Epithelial cell of prostate (primary cell): ENCODE measurements around the gene MYMK.
"Not testable (repeated sequence)": the region's sequence is repeated elsewhere in the genome, so short reads cannot be mapped to it uniquely, and the experiment has no call there.

Experiments
- DNase-seq: peaks from one replicate; pipeline ENCODE4 v3.0.0-alpha.2; 2011; ENCODE audit warnings: low read depth, low spot score
- H3K27ac ChIP-seq: fragments of 450-650 bp; 2 replicates; pipeline ENCODE4 v1.5.1; 2017; ENCODE audit warnings: mild to moderate bottlenecking

MYMK gene, protein sequence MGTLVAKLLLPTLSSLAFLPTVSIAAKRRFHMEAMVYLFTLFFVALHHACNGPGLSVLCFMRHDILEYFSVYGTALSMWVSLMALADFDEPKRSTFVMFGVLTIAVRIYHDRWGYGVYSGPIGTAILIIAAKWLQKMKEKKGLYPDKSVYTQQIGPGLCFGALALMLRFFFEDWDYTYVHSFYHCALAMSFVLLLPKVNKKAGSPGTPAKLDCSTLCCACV

DNA sequence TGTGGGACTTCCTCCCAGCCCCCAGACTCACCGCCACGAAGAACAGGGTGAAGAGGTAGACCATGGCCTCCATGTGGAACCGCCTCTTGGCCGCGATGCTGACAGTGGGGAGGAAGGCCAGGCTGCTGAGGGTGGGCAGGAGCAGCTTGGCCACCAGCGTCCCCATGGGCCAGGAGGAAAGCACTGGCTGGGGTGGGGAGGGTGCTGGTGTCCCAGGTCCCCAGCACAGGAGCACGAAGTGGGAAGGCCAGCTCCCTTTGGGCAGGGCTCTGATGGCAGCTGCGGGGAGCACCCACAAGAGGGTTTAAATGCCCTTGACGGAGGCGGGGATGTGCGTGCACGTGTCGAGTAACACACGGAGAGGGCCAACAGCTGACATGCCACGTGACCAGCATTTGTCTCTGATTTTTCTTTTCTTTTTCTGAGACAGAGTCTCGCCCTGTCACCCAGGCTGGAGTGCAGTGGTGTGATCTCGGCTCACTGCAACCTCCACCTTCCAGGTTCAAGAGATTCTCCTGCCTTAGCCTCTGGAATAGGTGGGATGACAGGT, at the start of gene MYMK:
Gene MYMK (minus strand): TSS at position 281 of the 550 bp plus-strand sequence. CDS start 115 bp downstream, at position 166.
- no peak for DNase-seq
- no peak within 1 kb of the TSS for H3K27ac ChIP-seq

DNA sequence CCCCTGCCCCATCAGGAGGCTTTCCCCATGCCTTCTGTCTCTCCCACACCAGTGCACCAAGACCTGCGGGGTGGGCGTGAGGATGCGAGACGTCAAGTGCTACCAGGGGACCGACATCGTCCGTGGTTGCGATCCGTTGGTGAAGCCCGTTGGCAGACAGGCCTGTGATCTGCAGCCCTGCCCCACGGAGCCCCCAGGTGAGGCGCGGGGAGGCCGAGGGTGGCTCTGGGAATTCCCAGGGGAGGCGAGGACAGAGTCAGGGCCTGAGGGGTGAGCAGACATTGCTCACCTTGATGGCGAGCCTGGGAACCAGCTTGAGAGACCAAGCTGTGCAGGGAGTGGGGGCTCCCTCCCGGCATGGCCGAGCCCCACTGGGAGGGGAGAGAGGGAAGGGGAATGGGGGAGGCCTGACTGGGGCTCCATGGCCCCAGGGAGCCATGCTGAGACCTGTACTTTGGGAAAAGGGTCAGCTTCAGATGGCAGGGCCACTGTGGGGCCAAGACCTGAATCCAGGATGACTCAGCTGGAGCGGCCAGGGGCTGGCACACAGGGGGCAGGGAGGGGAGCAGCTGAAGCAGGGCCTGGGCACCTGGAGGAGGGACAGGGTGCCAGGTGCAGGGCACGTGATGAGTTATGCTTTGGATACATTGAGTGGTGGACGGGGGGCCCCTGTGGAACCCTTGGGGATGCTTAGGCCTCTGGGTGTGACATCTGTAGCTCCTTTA, 49.2 kb upstream of the MYMK start:
- no peak for DNase-seq
- H3K27ac ChIP-seq: no peak overlapping the region

DNA sequence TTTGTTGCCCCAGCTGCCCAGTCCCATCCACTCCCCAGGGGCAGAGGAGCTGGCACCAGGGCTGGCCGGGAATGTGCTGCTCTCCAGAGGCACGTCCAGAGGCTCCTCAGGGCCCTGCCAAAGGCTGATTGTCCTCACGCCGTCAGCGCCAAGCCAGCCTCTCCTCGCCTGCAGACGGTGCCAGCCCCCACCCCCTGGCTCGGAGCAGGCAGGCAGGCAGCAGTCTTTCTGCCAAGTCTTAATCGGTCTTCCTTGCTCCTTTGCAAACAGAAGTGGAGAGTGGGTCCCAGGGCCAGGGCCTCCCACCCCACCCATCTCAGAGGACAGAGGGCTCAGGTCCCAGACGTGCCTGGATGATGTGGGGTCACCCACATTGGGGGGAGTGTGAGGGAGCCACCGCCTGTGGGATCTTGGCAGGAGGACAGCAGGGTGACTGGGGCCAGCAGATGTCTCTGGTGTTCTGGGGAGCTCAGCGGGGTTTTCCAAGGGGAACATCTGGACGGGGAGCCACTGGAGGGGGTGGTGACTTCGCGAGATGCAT, 48.1 kb upstream of the MYMK start:
- no peak for DNase-seq
- H3K27ac ChIP-seq: no peak overlapping the region

DNA sequence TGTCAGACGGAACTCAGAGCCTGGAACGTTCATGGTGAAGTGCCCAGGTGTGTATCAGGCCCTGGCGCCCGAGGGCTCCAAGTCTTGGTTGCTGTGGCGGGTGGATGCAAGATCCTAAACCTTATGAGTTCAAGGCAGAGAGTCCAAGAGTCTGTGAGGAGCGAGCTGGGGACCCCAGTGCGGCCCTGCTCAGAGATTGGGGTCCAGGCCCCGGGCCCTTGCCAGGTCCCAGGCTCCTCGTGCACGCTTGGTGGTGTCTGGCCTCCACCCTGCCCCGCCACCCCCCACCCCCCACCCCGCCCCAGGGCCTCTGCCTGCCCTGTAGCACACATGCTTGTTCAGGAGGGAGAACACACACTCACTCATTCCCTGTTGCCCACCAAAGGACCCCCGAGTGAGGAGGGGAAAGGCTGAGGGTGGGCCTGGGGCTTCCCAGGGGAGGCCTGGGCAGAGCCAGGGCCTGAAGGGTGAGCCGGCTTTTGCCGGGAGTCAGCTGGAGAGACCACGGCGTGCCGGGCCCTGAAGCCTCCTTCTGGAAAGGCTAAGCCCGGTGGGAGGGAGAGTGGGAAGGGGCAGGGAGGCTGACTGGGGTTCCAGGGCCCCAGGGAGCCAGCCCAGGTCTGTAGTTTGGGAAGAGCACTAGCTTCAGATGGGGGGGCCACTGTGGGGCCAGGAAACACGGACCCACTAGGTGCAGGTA, 47.3 kb upstream of the MYMK start:
- no peak for DNase-seq
- no peak overlapping the region for H3K27ac ChIP-seq

DNA sequence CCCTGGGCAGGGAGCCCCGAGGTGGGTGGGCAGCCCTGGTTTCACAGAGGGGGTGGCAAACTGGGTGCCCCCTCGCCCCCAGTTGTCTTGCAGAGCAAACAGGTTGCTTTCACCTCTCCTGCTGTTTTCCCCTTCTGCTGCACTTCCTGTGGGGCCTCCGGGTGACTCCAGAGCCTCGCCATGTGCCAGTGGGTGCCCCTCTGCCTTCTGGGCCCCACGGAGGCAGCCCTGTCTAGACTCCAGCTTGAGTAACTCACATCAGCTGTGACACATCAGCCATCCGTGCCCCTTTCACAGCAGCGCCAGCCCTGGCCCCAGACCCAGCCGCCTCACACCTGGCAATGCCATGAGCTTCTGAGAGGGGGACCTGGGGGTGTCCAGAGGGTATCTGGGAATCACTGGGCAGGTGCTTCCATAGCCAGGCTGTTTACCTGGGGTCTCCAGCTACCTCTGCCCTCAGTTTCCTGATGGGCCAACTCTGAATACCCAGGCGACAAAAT, 46.7 kb upstream of the MYMK start:
- DNase-seq: no peak
- H3K27ac ChIP-seq: no peak overlapping the region

DNA sequence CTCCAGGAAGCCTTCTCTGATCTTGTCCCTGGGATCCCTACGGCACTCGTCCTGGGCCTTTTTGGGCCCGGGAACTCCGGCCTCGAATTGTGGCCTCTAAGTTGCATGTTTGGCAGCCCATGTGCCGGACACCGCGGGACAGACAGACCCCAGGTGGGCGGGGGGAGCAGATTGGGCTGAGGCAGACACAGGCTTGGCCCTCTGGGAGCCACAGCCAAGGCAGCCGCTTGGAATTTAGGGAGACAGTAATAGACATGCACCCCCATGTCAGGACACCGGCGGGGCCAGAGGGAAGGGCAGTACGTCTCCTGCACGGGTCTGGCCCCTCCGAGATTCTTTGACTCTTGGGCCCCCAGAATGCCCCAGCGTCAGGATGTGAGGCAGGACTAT, 45.9 kb upstream of the MYMK start:
- H3K27ac ChIP-seq: no peak overlapping the region
- DNase-seq: no peak

DNA sequence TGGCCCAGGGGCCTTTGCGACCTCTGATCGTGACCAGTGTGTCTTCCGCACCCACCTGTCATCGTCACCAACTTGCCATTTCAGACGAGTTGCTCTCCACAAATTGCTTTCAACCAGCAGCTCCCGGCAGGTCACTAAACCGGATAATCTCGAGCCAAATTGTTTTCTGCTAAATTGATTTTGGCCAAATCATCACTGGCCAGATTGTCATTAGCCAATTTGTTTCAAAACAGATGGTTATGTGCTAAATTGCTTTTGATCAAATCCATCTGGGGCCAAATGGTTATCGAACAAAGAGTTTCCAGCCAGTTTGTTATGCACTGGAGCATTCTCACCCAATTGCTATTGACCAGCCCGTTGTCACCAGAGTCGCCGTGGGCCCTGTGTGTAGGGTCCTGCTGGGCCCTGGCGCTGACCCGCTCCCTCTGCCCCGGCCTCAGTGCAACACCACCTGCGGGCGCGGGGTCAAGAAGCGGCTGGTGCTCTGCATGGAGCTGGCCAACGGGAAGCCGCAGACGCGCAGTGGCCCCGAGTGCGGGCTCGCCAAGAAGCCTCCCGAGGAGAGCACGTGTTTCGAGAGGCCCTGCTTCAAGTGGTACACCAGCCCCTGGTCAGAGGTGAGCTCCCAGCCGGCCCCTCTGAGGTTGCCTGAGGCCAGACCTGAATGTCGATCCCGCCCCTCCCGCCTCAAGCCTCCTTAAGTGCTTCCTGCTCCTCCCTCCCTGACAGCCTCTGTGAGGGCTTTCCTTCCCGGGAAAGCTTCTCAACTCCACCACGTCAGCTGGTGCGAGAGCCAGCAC, 45.3 kb upstream of the MYMK start:
- DNase-seq: no peak
- no peak overlapping the region for H3K27ac ChIP-seq

DNA sequence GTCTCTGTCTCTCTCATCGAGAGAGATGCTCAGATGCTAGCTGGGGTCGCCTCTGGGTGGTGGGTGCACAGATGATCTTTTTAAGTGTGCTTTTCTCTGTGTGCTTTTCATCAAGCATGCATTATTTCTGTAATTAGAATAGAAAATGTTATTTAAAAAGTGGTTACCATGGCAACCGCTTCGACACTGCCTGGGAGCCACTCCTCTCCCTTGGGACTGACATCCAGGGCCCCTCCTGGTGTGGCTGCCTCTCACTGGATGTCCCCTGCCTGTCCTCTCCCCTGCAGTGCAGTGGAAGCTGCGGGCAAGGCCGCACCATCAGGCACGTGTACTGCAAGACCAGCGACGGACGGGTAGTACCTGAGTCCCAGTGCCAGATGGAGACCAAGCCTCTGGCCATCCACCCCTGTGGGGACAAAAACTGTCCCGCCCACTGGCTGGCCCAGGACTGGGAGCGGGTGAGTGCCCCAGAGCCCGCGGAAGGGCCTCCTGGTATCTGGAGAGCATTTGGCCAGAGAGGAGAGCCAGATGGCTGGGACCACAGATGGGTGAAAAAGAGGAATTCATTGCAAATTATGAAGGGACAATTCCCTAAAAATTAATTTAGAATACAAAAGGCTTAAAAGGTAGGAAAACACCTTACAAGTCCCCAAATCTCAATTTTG, 44.5 kb upstream of the MYMK start:
- H3K27ac ChIP-seq: no peak overlapping the region

DNA sequence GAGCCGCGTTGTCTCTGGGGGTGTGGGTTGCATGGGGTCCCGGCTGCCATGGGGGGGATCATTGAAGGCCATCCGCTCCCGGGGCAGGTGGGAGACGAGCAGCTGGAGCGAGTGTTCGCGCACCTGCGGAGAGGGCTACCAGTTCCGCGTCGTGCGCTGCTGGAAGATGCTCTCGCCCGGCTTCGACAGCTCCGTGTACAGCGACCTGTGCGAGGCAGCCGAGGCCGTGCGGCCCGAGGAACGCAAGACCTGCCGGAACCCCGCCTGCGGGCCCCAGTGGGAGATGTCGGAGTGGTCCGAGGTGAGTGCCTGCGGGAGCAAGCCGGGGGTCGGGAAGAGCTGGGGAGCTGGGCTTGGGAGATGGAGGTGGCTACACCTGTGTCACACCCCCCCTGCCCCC, 43.4 kb upstream of the MYMK start:
- no peak overlapping the region for H3K27ac ChIP-seq
- no peak for DNase-seq

More for the DNA sequence above, 44.5 kb upstream of the MYMK start:
- DNase-seq: no peak

DNA sequence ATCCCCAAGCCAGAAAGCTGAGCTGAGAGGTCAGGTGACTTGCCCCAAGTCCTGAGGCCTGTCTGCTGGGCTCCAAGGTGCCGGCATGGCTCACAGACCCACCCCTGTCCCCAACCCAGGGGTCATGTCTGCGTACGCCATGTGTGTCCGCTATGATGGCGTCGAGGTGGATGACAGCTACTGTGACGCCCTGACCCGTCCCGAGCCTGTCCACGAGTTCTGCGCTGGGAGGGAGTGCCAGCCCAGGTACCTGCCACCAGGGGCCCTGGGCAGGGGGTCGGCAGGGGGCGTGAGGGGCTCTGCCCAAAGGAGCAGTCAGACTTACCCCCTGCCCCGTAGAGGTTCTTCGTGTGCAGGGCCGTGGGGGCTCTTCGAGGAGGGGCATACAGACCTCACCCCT, 42.1 kb upstream of the MYMK start:
- DNase-seq: no peak

DNA sequence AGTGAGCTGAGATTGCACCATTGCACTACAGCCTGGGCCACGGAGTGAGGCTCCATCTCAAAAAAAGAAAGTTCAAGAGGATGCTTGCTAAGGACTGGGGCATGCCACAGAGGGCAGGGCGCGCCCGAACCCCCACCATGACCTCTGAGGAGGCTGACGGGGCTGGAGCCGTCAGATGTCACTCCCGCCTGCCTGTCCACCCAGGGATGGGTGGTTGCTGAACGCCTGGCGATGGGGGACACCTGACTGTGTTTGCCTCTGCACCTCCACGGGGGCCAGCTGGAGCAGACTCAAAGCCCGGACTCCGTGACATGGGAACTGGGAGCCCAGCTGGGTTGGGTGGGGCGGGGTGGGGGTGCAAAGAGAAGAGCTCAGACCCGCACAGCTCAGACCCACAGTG, 41.6 kb upstream of the MYMK start:
- DNase-seq: no peak
- H3K27ac ChIP-seq: no peak overlapping the region

More for the DNA sequence above, 42.1 kb upstream of the MYMK start:
- no peak overlapping the region for H3K27ac ChIP-seq

DNA sequence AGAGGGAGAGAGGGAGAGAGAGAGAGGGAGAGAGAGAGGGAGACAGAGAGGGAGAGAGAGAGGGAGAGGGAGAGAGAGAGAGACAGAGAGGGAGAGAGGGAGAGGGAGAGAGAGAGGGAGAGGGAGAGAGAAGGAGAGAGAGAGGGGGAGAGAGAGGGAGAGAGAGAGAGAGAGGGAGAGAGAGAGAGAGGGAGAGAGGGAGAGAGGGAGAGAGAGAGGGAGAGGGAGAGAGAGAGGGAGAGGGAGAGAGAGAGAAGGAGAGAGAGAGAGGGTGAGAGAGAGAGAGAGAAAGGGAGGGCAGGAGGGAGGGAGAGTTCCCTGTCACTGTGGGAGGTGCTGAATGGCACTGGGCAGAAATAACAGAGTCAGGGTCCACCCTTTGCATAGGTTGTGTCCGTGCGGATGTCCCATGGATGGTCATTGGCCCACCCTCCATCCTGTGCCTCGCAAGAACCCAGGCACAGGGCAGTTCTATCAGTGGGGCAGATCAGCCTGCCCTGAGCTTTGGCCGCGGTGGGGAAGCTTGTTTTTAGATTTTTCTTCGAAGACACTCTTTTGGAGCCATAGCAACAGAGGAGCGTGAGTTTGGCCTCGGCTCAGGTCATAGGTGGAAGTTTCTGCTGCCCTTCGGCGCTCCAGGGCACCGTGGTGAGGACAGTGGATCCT, 39.8 kb upstream of the MYMK start:
- no peak overlapping the region for H3K27ac ChIP-seq
- no peak for DNase-seq

DNA sequence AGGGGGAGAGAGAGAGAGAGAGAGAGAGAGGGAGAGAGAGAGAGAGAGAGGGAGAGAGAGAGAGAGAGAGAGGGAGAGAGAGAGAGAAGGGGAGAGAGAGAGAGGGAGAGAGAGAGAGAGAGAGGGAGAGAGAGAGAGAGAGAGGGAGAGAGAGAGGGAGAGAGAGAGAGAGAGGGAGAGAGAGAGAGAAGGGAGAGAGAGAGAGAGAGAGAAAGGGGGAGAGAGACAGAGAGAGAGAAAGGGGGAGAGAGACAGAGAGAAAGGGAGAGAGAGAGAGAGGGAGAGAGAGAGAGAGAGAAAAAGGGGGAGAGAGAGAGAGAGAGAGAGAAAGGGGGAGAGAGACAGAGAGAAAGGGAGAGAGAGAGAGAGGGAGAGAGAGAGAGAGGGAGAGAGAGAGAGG, 39.1 kb upstream of the MYMK start:
- not testable (repeated sequence) for DNase-seq, H3K27ac ChIP-seq

DNA sequence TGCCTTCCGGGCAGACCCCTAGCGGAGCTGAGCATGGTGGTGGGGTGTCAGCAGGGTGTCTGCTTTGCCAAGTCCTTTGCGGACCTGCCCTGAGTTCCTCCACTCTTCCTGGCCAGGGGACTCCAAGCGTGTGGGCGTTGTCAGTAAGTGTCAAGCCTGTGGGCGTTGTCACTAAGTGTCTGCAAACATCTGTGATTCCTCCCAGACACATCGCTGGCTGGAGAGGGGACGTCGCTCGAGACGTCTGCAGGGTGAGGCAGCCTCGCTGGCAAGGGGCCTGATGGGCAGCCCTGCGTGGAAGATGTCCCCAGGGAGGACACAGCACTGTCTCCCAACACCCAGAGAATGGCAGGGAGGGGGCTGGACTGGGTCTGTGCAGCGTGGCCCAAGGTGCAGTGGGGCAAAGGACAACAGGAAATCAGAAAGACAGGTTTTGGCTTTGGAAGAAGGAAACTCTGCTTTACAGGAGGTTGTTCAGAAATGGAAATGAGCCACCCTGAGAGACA, 38.6 kb upstream of the MYMK start:
- DNase-seq: no peak
- H3K27ac ChIP-seq: no peak overlapping the region

DNA sequence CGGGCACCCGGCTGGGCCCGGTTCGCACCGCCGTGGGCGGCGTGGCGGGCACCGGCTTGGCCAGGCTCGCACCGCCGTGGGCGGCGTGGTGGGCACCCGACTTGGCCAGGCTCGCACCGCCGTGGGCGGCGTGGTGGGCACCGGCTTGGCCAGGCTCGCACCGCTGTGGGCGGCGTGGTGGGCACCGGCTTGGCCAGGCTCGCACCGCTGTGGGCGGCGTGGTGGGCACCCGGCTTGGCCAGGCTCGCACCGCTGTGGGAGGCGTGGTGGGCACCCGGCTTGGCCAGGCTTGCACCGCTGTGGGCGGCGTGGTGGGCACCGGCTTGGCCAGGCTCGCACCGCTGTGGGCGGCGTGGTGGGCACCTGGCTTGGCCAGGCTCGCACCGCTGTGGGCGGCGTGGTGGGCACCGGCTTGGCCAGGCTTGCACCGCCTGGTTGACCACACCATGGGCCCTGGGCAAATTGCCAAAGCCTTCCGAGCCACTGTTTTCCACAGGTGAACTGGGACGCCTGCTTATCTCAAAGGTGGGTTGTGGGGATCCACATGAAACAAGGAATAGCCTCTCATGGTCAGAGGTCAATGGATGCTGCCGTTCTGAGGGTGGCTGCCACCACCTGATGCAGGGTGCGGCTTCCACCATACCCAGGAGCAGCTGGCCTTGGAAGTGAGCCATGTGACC, 38.0 kb upstream of the MYMK start:
- no peak for DNase-seq
- H3K27ac ChIP-seq: no peak overlapping the region

DNA sequence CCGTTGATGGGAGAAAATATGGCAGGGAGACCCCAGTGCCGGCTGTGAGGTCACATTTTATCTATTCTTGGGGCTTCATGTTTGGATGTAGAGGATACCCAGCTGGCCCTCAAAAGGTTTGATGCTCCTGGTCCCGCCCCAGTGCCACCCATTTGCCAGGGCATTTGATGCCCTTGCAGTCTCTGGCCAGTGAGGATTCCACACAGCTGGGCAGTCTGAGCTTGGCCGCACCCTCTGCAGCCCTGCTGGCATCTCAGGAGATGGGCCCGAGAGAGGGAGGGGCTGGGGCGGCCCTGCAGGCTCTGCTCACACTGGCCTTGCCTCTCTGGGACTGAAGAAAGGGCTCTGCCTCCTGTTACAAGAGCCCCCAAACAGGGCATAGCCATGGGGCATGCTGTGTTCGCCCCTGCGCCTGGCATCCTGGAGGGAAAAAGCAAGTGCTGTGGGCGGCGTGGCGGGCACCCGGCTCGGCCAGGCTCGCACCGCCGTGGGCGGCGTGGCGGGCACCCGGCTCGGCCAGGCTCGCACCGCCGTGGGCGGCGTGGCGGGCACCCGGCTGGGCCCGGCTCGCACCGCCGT, 37.3 kb upstream of the MYMK start:
- no peak overlapping the region for H3K27ac ChIP-seq
- no peak for DNase-seq

DNA sequence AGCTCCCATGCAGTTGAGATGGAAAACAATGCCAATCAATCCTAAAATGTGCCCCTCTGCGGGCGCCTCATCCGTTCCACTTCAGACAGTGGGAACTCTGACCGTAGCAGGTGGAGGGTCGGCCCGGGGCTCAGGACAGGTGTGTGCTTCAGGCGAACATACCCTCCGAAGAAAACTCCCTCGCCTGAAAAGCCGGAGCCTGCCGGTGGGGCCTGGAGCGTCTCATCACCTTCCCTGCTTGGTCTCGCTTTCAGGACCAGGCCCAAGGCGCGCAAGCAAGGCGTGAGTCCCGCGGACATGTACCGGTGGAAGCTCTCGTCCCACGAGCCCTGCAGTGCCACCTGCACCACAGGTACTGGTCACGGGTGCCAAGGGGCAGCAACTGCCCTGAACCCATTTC, 36.2 kb upstream of the MYMK start:
- DNase-seq: no peak
- no peak overlapping the region for H3K27ac ChIP-seq

DNA sequence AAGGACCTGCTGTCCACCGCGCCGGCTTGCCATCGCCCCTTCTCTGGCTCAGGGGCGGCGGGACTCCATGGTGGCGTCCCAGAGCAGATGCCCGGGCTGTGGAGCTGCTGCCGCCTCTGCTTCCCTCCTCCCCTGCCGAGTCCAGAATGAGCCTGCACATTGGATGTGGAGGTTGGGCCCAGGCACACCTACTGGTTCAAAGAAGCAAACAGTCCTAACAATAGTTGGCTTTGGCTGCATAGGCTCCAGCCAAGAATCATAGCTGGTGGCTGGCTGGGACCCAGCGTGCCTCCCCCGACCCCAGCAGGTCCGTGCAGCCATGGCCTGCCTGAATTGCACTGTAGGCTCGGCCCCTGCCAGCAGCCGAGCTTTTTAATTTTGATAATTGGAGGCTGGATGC, 35.6 kb upstream of the MYMK start:
- DNase-seq: no peak
- H3K27ac ChIP-seq: no peak overlapping the region
